Stimulated activated CD8-positive, alpha-beta memory T cell treated with anti-CD3 and anti-CD28 coated beads, Interleukin-2, amount 100 ng/mL, for 1 hour (primary cell): ENCODE data around the gene WNT16.
"Not testable (repeated sequence)": the region's sequence is repeated elsewhere in the genome, so short reads cannot be mapped to it uniquely, and the experiment has no call there.

ENCODE experiments used
- DNase-seq, 2 donors: peaks; one replicate each; pipeline ENCODE4 v3.0.0-alpha.2; 2020; ENCODE audit warnings: low read depth in 2 of 2

Gene WNT16

GRCh38 chr7:121328508-121329190 is at the start of gene WNT16:
WNT16 (plus strand) TSS chr7:121329000; CDS start chr7:121329293, 293 bp downstream.
- no peak for DNase-seq

- DNase-seq: no peak
Measured at GRCh38 chr7:121279060-121279620, 49.7 kb upstream of the WNT16 start.

GRCh38 chr7:121279822-121280221 is 49.0 kb upstream of the WNT16 start:
- no peak for DNase-seq

- DNase-seq: no peak
Measured at GRCh38 chr7:121280656-121281055, 48.1 kb upstream of the WNT16 start.

GRCh38 chr7:121282129-121282528 is 46.7 kb upstream of the WNT16 start:
- no peak for DNase-seq

- no peak for DNase-seq
Measured at GRCh38 chr7:121285066-121285667, 43.6 kb upstream of the WNT16 start.

GRCh38 chr7:121286186-121286585 is 42.6 kb upstream of the WNT16 start:
- no peak for DNase-seq

GRCh38 chr7:121286742-121287734 is 41.8 kb upstream of the WNT16 start:
- DNase-seq: no peak

- DNase-seq: no peak
Measured at GRCh38 chr7:121288894-121289293, 39.9 kb upstream of the WNT16 start.

GRCh38 chr7:121289930-121290329 is 38.9 kb upstream of the WNT16 start:
- not testable (repeated sequence) for DNase-seq

- DNase-seq: no peak
Measured at GRCh38 chr7:121294448-121294992, 34.3 kb upstream of the WNT16 start.

- DNase-seq: no peak
Measured at GRCh38 chr7:121297843-121298242, 31.0 kb upstream of the WNT16 start.

GRCh38 chr7:121298831-121299239 is 30.0 kb upstream of the WNT16 start:
- no peak for DNase-seq

GRCh38 chr7:121300685-121301420 is 27.9 kb upstream of the WNT16 start:
- no peak for DNase-seq

GRCh38 chr7:121301446-121302213 is 27.2 kb upstream of the WNT16 start:
- DNase-seq: no peak

- no peak for DNase-seq
Measured at GRCh38 chr7:121302214-121302745, 26.5 kb upstream of the WNT16 start.

- DNase-seq: no peak
Measured at GRCh38 chr7:121303422-121304101, 25.2 kb upstream of the WNT16 start.

GRCh38 chr7:121304102-121304658 is 24.6 kb upstream of the WNT16 start:
- no peak for DNase-seq

GRCh38 chr7:121305109-121305508 is 23.7 kb upstream of the WNT16 start:
- DNase-seq: no peak
